Uterus (tissue), 2 donors: Measurements from ENCODE around the gene ELOVL5.

ENCODE experiments used
- CTCF ChIP-seq, 4 experiments: fragments of 200-600 bp in 2 of 4; fragments of 450-650 bp in 2 of 4; sonication (generic) in 2 of 4; IDR thresholded peaks; one replicate each; pipeline ENCODE4 v1.5.1; 2016 to 2019; ENCODE audit warnings: antibody characterized with exemption in 4 of 4, mild to moderate bottlenecking in 2 of 4, moderate library complexity in 1 of 4
- POLR2A ChIP-seq, 2 donors: fragments of 450-650 bp; IDR thresholded peaks; one replicate each; pipeline ENCODE4 v1.6.1; 2016; ENCODE audit warnings: antibody characterized with exemption in 2 of 2, mild to moderate bottlenecking in 1 of 2, moderate library complexity in 1 of 2

GRCh38 chr6:53297004-53297403, 51.7 kb downstream of the ELOVL5 start:
- TF ChIP-seq CTCF (IDR thresholded peaks at IDR 0.05), result no peak
- TF ChIP-seq POLR2A (IDR thresholded peaks at IDR 0.05), result no peak
